Endothelial cell (in vitro differentiated cells): ENCODE measurements around the gene PARD3B. TPM values are rescaled to one million over a fixed set of nuclear protein-coding genes. Genes with fewer than 3 reads are reported as not detected.

Experiments
- DNase-seq: peaks from one replicate; pipeline ENCODE4 v3.0.0; 2021; ENCODE audit warnings: low spot score
- H3K27ac Mint-ChIP-seq: one replicate; pipeline ENCODE4 v1.8.0; 2021; ENCODE audit warnings: mixed read lengths, inconsistent platforms; ENCODE audit not compliant: unreplicated experiment
- H3K27me3 Mint-ChIP-seq: one replicate; pipeline ENCODE4 v1.8.0; 2021; ENCODE audit warnings: mild to moderate bottlenecking, moderate library complexity, mixed read lengths, inconsistent platforms; ENCODE audit not compliant: unreplicated experiment
- H3K36me3 Mint-ChIP-seq: one replicate; pipeline ENCODE4 v1.8.0; 2021; ENCODE audit warnings: mild to moderate bottlenecking, low read depth, mixed read lengths, inconsistent platforms; ENCODE audit not compliant: unreplicated experiment
- H3K4me1 Mint-ChIP-seq: one replicate; pipeline ENCODE4 v1.8.0; 2021; ENCODE audit warnings: mild to moderate bottlenecking, mixed read lengths, inconsistent platforms; ENCODE audit not compliant: unreplicated experiment
- H3K4me3 Mint-ChIP-seq: one replicate; pipeline ENCODE4 v1.8.0; 2021; ENCODE audit warnings: mild to moderate bottlenecking, mixed read lengths, inconsistent platforms; ENCODE audit not compliant: unreplicated experiment
- H3K9me3 Mint-ChIP-seq: one replicate; pipeline ENCODE4 v1.8.0; 2021; ENCODE audit warnings: mixed read lengths, inconsistent platforms; ENCODE audit not compliant: unreplicated experiment
- total RNA-seq: library from RNA; stranded (reverse); fragmentation: NEBNext Ultra II Directional; extraction: Animal tissue kit (Norgen Biotek cat#: 25700); gene quantifications from one replicate; pipeline ENCODE4 v1.2.1, GENCODE V29; 2021; ENCODE audit not compliant: unreplicated experiment
- TF ChIP-seq, protein P1 (sequence below): fragments of 200-600 bp; sonication (generic); IDR thresholded peaks from one replicate; pipeline ENCODE4 v1.5.0; 2021; ENCODE audit warnings: antibody characterized with exemption; ENCODE audit not compliant: unreplicated experiment

Gene PARD3B
- total RNA-seq, 1 donor from 2014 or later = 17.4 TPM

DNA sequence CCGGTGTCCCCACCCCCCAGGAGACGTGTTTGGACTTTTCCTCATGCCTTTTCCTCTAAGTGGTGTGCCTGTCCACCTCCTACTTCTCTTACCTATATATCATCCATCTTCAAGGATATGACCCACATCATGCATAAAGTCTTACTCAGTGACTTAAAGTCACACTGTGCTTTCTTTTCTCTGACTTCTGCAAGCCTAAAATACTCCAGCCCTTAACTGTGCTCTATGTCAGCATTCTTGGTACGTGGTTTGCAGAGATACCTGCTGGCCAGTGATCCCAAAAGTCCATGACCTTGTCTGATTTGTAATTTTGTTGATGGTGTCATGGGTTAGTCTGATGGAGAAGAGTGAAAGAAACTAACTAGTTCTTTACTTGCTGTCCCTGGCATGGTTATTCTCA, 743.4 kb downstream of the PARD3B start:
- H3K4me3 Mint-ChIP-seq = no peak overlapping the region
- TF ChIP-seq, protein P1, sequence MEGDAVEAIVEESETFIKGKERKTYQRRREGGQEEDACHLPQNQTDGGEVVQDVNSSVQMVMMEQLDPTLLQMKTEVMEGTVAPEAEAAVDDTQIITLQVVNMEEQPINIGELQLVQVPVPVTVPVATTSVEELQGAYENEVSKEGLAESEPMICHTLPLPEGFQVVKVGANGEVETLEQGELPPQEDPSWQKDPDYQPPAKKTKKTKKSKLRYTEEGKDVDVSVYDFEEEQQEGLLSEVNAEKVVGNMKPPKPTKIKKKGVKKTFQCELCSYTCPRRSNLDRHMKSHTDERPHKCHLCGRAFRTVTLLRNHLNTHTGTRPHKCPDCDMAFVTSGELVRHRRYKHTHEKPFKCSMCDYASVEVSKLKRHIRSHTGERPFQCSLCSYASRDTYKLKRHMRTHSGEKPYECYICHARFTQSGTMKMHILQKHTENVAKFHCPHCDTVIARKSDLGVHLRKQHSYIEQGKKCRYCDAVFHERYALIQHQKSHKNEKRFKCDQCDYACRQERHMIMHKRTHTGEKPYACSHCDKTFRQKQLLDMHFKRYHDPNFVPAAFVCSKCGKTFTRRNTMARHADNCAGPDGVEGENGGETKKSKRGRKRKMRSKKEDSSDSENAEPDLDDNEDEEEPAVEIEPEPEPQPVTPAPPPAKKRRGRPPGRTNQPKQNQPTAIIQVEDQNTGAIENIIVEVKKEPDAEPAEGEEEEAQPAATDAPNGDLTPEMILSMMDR = no peak
- peaks cover 3% of the 10 kb centered on the region for H3K36me3 Mint-ChIP-seq
- H3K4me1 Mint-ChIP-seq = peaks cover 5% of the 10 kb centered on the region
- H3K27ac Mint-ChIP-seq = no peak overlapping the region
- H3K27me3 Mint-ChIP-seq = no peaks in the 10 kb centered on the region
- no peaks in the 10 kb centered on the region for H3K9me3 Mint-ChIP-seq
- no peak for DNase-seq

DNA sequence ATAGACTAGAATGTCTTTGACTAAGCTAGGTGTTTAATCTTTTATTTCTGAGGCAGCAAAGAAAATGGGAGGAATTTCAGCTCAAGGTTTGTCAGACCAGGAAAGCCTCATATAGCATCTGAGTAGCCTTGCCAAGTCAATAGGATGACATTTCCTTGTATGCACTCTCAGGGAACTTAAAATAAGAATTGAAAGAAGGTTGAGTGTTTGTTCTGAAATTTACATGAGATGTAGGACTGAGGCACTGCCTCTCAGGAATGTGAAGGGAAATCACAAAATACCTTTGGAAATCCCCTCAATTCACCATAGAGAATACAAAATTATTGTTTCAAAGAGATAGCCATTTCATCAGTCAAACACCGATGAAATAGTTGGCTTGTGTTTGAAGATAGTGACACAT, 745.0 kb downstream of the PARD3B start:
- no peaks in the 10 kb centered on the region for H3K27me3 Mint-ChIP-seq
- no peak for DNase-seq
- H3K36me3 Mint-ChIP-seq = peaks cover 3% of the 10 kb centered on the region
- H3K27ac Mint-ChIP-seq = no peak overlapping the region
- TF ChIP-seq, protein P1 = no peak
- no peaks in the 10 kb centered on the region for H3K9me3 Mint-ChIP-seq
- H3K4me3 Mint-ChIP-seq = no peak overlapping the region
- peaks cover 5% of the 10 kb centered on the region for H3K4me1 Mint-ChIP-seq

DNA sequence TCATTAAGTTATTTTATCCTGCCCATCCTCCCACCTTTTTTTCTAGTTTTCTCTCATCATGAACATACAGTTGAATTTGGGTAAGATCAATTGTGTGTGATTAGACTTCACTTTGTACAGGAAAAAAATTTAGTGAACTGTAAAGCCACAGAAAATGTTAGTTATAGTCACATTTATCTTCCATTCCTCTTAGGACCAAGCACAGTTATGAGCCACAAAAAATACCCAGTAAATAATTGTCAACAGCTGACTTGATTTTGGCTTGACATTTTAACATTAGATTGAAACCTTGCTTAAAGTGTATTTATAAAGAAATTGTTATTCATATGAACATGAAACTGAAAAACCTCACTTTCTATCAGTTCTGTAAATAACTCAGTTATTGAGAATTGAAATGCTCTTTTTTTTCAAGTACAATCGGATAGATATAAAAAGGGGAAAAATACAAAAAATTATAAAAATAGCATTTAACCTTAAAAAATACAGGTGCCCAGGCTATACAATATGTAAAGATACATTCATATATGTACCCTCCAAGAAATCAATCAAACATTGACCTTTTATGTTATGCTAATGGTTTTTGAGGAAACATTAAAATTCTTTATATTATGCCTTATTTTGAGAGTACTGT, 747.5 kb downstream of the PARD3B start:
- Mint-ChIP-seq H3K4me3 (no peak overlapping the region), H3K27ac (no peak overlapping the region), H3K9me3 (no peaks in the 10 kb centered on the region), H3K27me3 (no peaks in the 10 kb centered on the region), H3K36me3 (peaks cover 3% of the 10 kb centered on the region), H3K4me1 (peaks cover 5% of the 10 kb centered on the region)
- no peak for DNase-seq
- TF ChIP-seq, protein P1 = no peak

DNA sequence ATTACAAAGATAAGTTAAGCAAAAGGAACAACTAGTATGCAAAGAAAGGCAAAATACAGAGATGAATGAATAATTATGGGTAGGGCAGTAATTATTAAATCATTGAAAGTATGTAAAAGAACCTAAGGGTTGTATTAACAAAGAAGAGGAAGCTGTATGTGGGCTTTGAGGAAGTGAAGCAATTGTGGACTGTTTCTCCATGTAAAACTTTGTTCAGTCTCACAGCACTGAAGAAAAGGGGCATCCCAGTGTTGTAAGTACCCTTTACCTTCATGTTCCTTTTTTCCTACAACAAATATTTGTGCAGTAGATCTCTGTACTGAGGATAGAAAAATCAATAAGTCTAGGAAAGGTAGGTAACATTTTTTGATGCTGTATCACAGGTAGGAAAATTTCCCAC, 748.3 kb downstream of the PARD3B start:
- no peak overlapping the region for H3K4me3 Mint-ChIP-seq
- no peaks in the 10 kb centered on the region for H3K9me3 Mint-ChIP-seq
- no peak overlapping the region for H3K27ac Mint-ChIP-seq
- peaks cover 5% of the 10 kb centered on the region for H3K4me1 Mint-ChIP-seq
- DNase-seq = no peak
- TF ChIP-seq, protein P1 = no peak
- H3K27me3 Mint-ChIP-seq = no peaks in the 10 kb centered on the region
- H3K36me3 Mint-ChIP-seq = peaks cover 3% of the 10 kb centered on the region

DNA sequence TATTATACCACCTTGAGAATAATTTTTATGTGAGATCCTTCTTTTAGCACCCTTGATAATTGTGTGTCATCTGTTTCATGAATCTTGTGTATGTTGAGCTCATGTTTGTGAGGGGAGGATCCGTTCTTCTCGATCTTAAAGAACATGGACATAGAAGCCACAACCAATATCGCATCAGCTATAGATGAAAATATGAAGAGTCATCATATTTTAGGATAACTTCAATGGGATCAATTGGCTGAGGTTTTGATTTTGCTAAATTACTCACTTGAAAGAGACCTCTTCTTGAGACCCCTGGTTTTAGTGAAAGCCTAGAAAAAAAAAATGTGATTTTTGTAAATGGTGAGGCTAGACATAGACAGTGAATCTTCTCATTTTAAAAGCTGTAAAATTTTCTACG, 751.7 kb downstream of the PARD3B start:
- TF ChIP-seq, protein P1 = no peak
- no peaks in the 10 kb centered on the region for H3K9me3 Mint-ChIP-seq
- no peak overlapping the region for H3K4me3 Mint-ChIP-seq
- H3K27ac Mint-ChIP-seq = no peak overlapping the region
- H3K4me1 Mint-ChIP-seq = peaks cover 5% of the 10 kb centered on the region
- peaks cover 6% of the 10 kb centered on the region for H3K36me3 Mint-ChIP-seq
- peaks cover 1% of the 10 kb centered on the region for H3K27me3 Mint-ChIP-seq
- no peak for DNase-seq
